Iris pigment epithelial cell (primary cell): Measurements from ENCODE around the gene EPHB1.
"Not testable (repeated sequence)": the region's sequence is repeated elsewhere in the genome, so short reads cannot be mapped to it uniquely, and the experiment has no call there.

Experiments used
- DNase-seq: peaks from one replicate; pipeline ENCODE4 v3.0.0-alpha.2; 2011; ENCODE audit warnings: low read depth

The EPHB1 gene

GRCh38 chr3:135084976-135085375, 289.9 kb downstream of the EPHB1 start:
- DNase-seq: no peak

GRCh38 chr3:135085652-135086436, 290.8 kb downstream of the EPHB1 start:
- no peak for DNase-seq

GRCh38 chr3:135087782-135088181, 292.7 kb downstream of the EPHB1 start:
- no peak for DNase-seq

- no peak for DNase-seq
Observed at GRCh38 chr3:135089451-135089850, 294.4 kb downstream of the EPHB1 start.

GRCh38 chr3:135090020-135090717, 295.1 kb downstream of the EPHB1 start:
- DNase-seq: no peak

GRCh38 chr3:135091946-135092345, 296.9 kb downstream of the EPHB1 start:
- DNase-seq: no peak

- DNase-seq: no peak
Observed at GRCh38 chr3:135093121-135093520, 298.1 kb downstream of the EPHB1 start.

- DNase-seq: no peak
Observed at GRCh38 chr3:135097276-135097946, 302.4 kb downstream of the EPHB1 start.

- no peak for DNase-seq
Observed at GRCh38 chr3:135099734-135100355, 304.8 kb downstream of the EPHB1 start.

- DNase-seq: no peak
Observed at GRCh38 chr3:135100366-135100765, 305.3 kb downstream of the EPHB1 start.

- DNase-seq: no peak
Observed at GRCh38 chr3:135103917-135104316, 308.9 kb downstream of the EPHB1 start.

GRCh38 chr3:135106445-135106844, 311.4 kb downstream of the EPHB1 start:
- no peak for DNase-seq

GRCh38 chr3:135107043-135107442, 312.0 kb downstream of the EPHB1 start:
- no peak for DNase-seq

GRCh38 chr3:135109681-135110080, 314.6 kb downstream of the EPHB1 start:
- no peak for DNase-seq

GRCh38 chr3:135114551-135114950, 319.5 kb downstream of the EPHB1 start:
- not testable (repeated sequence) for DNase-seq

- no peak for DNase-seq
Observed at GRCh38 chr3:135117977-135118376, 322.9 kb downstream of the EPHB1 start.

GRCh38 chr3:135118792-135119191, 323.7 kb downstream of the EPHB1 start:
- DNase-seq: no peak

- DNase-seq: peak; percentile 18
Observed at GRCh38 chr3:135125171-135125801, 330.2 kb downstream of the EPHB1 start.

GRCh38 chr3:135127946-135128470, 332.9 kb downstream of the EPHB1 start:
- no peak for DNase-seq

GRCh38 chr3:135128818-135129217, 333.8 kb downstream of the EPHB1 start:
- no peak for DNase-seq

GRCh38 chr3:135131290-135131689, 336.2 kb downstream of the EPHB1 start:
- DNase-seq: no peak
